DMS79 treated with DMSO at 0.1 percent for 48 hours (cell line): ENCODE results near the gene ITGAE.
"Not testable (repeated sequence)": the region's sequence is repeated elsewhere in the genome, so short reads cannot be mapped to it uniquely, and the experiment has no call there.

Experiments used
- DNase-seq: peaks from one replicate; lab custom pipeline; 2025; lab: John Stamatoyannopoulos, UW

The ITGAE gene

DNA sequence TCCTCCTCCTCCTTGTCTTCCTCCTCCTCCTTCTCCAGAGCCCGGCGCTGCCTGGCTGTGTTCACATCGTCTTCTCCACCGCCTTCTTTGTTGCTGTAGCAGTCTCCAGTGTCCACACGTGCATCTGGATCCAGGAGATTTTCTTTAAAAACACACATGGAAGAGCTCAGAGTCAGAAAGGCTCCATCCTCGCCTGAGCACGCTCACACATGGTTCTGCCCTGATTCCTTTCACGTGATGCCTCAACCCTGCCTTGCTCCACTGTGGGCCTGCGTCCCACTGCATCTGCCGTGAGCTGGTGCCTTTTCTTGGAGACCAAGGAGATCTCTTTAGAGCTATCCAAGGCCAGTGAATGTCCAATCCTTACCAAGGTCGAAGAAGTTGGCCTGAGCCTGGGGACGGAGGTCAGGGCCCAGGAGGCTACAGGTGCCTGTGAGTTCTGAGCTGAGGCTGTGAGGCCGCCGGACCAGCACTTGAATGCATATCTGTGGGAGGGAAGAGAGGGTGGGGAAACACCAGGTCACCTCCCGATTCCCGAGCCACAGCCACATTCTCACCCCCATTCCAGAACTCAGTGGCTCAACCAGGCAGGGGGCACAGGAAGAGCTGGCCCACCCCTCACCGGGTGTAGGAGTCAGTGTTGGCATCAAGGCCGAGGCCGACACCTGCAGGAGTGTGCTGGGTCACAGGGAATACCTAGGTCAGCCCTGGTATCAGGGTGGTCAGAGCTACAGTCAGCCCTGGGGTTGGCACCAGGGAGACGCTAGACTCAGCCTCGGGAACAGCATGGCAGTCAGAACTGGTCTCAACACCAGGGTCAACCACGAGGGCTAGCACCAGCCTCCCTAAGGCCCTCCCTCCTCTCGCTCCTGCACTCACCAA is 39.7 kb downstream of the ITGAE start:
- DNase-seq: no peak

DNA sequence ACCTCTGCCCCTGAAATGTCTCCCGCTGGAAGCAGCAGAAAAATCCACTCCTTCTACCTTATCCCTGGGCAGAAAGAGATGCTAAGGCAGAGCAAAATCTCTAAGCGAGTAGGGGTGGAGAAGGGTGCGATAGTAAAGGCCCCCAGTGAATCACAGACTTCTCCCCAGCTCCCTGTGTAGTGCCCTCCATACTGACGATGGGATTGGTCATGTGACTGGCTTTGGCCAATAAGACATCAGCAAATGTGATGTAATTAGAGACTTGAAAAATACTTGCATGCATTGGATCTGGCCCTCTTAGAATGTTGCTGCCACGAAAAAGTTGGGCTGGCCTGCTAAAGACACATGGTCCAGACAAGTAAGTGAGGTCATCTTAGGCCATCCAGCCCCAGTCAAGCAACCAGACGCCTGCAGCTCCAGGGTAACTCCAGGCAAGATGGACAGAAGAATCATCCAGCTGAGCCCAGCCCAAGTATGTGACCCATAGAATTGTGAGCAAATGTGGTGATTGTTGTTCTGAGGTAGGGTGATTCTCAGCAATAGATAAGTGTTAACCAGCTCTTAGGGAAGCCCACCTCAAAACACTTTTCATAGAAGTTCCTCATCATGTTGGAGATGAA is 41.3 kb downstream of the ITGAE start:
- no peak for DNase-seq

DNA sequence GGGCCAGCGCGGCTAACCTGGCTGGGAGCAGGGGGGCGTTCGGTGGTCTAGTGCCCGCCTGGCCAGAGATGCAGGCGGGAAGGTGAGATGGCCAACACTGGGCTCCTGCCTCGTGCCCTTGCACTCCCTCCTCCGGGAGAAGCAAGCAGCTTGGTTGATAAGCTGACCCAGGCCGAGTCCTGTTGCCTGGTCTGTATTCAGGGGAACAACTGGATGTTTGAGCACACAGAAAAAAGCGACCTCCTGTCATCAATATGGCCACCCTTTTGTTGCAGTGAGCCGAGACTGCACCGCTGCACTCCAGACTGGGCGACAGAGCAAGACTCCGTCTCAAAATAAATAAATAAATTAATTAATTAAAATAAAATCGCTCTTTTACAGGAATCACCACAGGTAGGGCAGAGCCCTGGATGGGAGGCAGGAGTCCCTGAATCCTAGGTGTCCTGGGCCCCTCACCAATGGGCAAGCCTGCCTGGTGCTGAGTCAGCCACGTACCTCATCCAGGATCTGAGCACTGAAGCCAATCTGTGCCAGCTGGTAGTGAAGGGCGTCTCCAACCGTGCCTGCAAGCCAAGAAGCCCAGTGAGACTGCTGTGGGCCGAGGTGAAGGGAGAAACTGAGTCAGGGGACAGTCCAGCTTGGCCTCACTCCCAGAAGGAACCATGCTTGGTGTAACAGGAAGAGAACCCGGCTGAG is 45.5 kb downstream of the ITGAE start:
- peak; percentile 66 for DNase-seq

DNA sequence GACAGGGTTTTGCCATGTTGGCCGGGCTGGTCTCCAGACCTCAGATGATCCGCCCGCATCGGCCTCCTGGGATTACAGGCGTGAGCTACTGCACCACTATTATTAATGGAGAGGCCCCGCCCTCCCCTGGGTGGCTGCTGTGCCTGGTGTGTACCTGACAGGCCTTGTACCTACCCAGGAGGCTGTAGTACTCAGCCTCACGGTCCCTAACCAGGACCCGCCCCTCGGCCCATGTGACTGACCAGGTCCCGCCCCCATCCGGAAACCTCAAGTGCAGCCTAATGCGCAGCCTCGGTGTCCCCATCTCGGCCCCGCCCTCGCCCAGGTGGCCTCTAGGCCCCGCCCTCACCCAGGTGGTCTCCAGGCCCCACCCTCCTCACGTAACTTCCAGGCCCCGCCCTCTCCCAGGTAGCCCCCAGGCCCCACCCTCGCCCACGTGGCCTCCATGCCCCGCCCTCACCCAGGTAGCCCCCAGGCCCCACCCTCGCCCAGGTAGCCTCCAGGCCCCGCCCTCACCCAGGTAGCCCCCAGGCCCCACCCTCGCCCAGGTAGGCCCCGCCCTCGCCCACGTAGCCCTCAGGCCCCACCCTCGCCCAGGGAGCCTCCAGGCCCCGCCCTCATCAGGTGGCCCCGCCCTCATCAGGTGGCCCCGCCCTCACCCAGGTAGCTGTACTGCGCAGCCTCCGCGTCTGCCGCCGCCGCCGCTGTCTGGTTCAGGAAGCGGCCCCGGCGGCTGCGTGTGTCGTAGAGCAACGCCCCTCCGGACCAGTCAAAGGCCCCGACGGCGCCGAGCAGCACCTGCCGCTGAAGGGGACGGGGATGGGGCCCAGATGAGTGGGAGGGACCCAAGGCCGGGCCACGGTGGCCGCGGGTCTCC is 46.3 kb downstream of the ITGAE start:
- peak; percentile 98 for DNase-seq

DNA sequence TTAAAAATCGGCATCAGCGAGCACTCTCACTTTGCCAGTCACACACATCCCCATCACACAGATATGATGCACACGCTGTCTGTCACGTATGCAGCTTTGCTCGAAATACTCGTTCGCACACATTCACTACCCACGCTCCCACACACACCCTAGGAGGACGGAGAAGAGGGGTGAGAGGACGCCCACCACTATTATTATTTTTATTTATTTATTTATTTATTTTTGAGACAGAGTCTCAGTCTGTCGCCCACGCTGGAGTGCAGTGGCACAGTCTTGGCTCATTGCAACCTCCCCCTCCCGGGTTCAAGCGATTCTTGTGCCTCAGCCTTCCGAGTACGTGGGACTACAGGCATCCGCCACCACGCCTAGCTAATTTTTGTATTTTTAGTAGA is 46.9 kb downstream of the ITGAE start:
- DNase-seq: no peak

GRCh38 chr17:3753624-3754023 is 47.4 kb downstream of the ITGAE start:
- no peak for DNase-seq

DNA sequence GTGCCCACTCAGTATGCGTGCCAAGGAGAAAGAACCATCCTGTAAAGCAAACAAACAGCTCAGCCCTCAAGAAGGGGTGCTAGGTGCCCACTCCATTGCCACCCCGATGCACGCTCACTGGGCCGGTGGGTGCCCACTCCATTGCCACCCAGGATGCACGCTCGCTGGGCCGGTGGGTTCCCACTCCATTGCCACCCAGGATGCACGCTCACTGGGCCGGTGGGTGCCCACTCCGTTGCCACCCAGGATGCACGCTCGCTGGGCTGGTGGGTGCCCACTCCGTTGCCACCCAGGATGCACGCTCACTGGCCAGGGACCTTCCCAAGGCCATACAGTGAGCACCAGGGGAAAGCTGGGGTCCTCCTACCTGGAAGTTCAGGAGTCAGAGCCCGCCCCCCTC is 49.2 kb downstream of the ITGAE start:
- no peak for DNase-seq

- no peak for DNase-seq
Measured at GRCh38 chr17:3750926-3751325, 50.1 kb downstream of the ITGAE start.

- DNase-seq: no peak
Measured at GRCh38 chr17:3750296-3750695, 50.7 kb downstream of the ITGAE start.

DNA sequence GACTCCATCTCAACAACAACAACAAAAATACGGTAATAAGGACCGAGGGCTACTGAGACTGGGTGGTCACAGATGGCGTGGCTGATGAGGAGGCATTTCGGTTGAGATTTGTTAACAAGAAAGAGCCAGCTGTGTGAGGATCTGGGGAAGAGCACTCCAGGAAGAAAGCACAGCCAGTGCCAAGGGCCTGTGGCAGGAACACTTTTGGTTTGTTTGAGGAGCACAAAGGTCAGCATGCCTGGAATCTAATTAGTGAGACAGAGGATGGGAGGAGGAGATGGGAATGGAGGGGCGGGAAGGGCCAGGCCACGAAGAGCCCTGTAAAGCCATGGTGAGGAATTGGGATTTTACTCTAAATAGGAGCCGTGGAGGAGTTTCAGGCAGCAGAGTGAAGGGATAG is 52.4 kb downstream of the ITGAE start:
- no peak for DNase-seq

DNA sequence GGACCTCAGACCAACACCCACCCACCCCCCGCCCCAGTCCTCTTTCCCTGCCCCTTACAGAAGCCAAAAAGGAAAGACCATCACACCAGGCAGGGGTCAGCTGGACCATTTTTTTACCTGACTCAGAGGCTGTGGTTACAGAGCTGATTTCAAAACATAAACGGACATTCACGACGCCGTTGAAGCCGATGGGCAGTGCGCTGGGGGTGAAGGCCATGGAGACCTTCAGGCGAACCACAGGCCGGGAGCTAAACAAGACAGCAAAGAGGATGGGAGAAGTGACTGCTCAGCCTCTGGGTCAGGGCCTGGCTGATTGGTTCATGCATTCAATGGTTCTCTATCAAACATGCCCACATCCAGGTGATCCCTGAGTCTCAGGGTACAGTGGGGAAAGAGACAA is 53.2 kb downstream of the ITGAE start:
- DNase-seq: no peak

GRCh38 chr17:3745071-3745470 is 55.9 kb downstream of the ITGAE start:
- DNase-seq: no peak

GRCh38 chr17:3744014-3744413 is 57.0 kb downstream of the ITGAE start:
- DNase-seq: no peak

- DNase-seq: no peak
Measured at GRCh38 chr17:3740611-3741073, 60.3 kb downstream of the ITGAE start.

- no peak for DNase-seq
Measured at GRCh38 chr17:3739422-3740124, 61.4 kb downstream of the ITGAE start.

DNA sequence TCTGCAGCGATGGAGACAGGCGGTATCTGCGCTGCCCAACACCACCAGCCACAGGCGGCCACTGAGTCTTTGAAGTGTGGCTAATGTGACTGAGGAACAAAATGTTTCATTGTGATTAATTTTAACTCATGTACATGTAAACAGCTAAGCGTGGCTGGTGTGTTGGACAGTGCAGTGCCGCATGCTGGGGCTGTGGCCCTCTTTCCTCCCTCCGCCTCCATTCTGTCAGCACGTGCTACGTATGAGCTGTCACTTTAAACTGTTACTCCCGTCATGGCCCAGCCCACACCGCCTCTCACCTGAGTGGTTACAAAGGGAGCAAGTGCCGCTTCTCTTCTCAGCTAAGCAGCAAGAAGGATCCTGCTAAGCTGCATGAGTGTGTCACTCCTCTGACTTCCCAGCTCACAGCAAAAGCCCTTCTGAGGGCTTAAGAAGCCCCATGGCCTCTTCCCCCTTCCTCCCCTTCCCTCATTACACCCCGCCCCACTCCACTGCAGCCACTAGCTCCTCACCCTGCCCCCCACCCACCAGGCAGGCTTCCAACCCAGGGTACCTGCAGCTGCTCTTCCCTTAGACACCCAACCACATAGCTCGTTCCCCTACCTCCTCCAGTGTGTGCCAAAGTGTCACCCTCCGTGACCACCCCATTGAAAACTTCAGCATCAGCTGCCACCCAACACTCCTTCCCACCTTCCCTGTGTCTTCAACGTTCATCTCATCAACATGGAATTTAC is 62.3 kb downstream of the ITGAE start:
- peak; percentile 76 for DNase-seq

DNA sequence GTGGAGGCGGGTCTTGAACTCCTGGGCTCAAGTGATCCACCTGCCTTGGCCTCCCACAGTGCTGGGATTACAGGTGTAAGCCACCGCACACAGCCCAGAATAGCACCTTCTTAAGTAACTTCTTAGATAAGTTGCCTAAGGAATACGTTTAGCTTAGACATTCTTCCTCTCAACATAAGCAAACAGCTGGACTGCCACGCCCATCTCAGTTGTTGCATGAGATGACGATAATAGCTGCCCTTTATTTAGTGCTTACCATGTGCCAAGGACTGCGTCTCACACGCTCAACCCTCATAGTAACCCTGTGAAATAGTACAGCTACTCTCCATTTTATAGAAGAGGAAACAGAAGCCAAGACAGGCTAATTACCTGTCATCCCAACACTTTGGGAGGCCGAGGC is 65.5 kb downstream of the ITGAE start:
- DNase-seq: no peak

GRCh38 chr17:3734911-3735276 is 66.1 kb downstream of the ITGAE start:
- not testable (repeated sequence) for DNase-seq

DNA sequence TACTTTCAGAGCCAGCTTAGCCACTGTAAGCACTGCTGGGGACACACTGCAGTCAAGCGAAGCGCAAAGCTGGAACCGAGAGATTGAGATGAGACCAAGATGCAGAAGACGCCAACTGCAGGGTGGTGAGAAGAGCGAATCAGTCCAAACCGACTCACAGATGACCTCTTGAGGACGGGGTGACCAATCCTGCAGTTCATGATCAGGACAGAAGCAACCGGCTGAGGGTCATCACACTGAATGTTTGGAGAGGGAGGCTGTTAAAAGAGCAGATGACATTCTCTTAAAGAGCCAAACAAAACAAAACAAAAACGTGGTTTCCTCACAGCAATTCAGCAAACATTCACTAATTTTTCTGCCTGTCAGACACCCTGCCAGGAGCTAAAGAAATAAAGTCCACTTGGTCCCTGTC is 68.8 kb downstream of the ITGAE start:
- no peak for DNase-seq

DNA sequence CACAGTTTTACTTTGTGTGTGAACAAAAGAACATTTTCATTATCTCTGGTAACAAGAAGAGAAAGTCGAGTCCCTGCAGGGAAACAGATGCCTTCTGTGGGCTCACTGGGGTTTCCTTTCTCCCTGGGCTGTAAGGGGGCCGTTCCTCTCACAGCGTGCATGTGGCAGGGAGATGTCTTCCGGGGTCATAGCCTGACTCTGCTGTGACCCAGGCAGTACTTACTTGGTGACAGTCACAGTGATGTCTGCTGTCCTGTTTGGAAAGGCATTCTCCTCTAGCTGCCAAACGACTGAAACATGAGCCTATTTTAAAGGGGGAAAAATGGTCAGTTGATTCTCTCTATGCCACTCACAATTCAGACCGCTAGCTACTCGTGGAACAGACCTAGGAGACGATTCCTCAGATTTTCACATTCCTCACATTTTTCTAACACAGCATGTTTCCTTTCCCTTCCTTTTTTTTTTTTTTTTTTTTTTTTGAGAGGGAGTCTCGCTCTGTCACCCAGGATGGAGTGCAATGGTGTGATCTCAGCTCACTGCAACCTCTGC is 70.0 kb downstream of the ITGAE start:
- no peak for DNase-seq
